SK-N-SH (cell line): ENCODE results near the gene MPZL1. TPM values are rescaled to one million over a fixed set of nuclear protein-coding genes. Genes with fewer than 3 reads are reported as not detected.

Source experiments
- CTCF ChIA-PET: fragments of 300-600, 350-600 bp; formaldehyde crosslinking; extraction: SDS; loops from one replicate; lab custom pipeline; 2021; lab: Yijun Ruan, JAX
- POLR2A ChIA-PET: fragments of 350-600 bp; sonication (Branson Sonifier 250); formaldehyde crosslinking; extraction: SDS; loops from one replicate; lab custom pipeline; 2020; ENCODE audit warnings: antibody characterized with exemption, inconsistent platforms; lab: Yijun Ruan, JAX
- DNase-seq: peaks from one replicate; pipeline ENCODE4 v3.0.0; 2012
- H2AFZ ChIP-seq: fragments of 200-600 bp; sonication (generic); 2 replicates; pipeline ENCODE4 v1.8.1; 2016; ENCODE audit warnings: antibody characterized with exemption, mild to moderate bottlenecking, low read depth
- H3F3A ChIP-seq: fragments of 200-600 bp; sonication (generic); replicated peaks from 2 replicates; pipeline ENCODE3; 2016; ENCODE audit warnings: antibody characterized with exemption, mild to moderate bottlenecking; ENCODE audit not compliant: insufficient read depth
- H3K27ac ChIP-seq, 2 experiments: fragments of 200-500 bp in 1 of 2; fragments of 200-600 bp in 1 of 2; sonication (Bioruptor generic) in 1 of 2; sonication (generic), shearing (Covaris generic) in 1 of 2; 2 replicates each; pipeline versions ENCODE4 v1.5.1 to v1.6.1; 2014 to 2016; ENCODE audit warnings: low read depth in 2 of 2, inconsistent platforms in 1 of 2, low read length in 1 of 2, mild to moderate bottlenecking in 1 of 2, mixed read lengths in 1 of 2
- H3K27me3 ChIP-seq: fragments of 200-600 bp; sonication (generic), shearing (Covaris generic); 2 replicates; pipeline ENCODE4 v1.6.1; 2016; ENCODE audit warnings: mixed run types; ENCODE audit not compliant: insufficient read depth
- H3K36me3 ChIP-seq, 2 experiments: fragments of 200-500 bp in 1 of 2; fragments of 200-600 bp in 1 of 2; sonication (Bioruptor generic) in 1 of 2; sonication (generic) in 1 of 2; replicated peaks in 1 of 2; 2 replicates each; pipeline versions ENCODE3 to v1.5.1; 2014 to 2016; ENCODE audit warnings: low read length in 1 of 2, mild to moderate bottlenecking in 1 of 2; ENCODE audit not compliant: insufficient read depth in 2 of 2, control insufficient read depth in 1 of 2
- H3K4me1 ChIP-seq, 2 experiments: fragments of 200-500 bp in 1 of 2; fragments of 200-600 bp in 1 of 2; sonication (Bioruptor generic) in 1 of 2; sonication (generic), shearing (Covaris generic) in 1 of 2; 2 replicates each; pipeline versions ENCODE4 v1.5.1 to v1.6.1; 2014 to 2016; ENCODE audit warnings: low read depth in 1 of 2, low read length in 1 of 2, mixed run types in 1 of 2; ENCODE audit not compliant: insufficient read depth in 2 of 2, control insufficient read depth in 1 of 2
- H3K4me2 ChIP-seq: fragments of 200-600 bp; sonication (generic), shearing (Covaris generic); 2 replicates; pipeline ENCODE4 v1.6.1; 2017; ENCODE audit warnings: mixed run types
- H3K4me3 ChIP-seq, 2 experiments: fragments of 200-500 bp in 1 of 2; fragments of 200-600 bp in 1 of 2; sonication (Bioruptor generic) in 1 of 2; sonication (generic), shearing (Covaris generic) in 1 of 2; 2 replicates each; pipeline versions ENCODE4 v1.5.1 to v1.8.1; 2014 to 2016; ENCODE audit warnings: low read depth in 2 of 2, inconsistent platforms in 1 of 2, low read length in 1 of 2, mild to moderate bottlenecking in 1 of 2, mixed read lengths in 1 of 2, moderate library complexity in 1 of 2
- H3K79me2 ChIP-seq: fragments of 200-600 bp; sonication (generic); 2 replicates; pipeline ENCODE4 v1.8.1; 2017; ENCODE audit warnings: mild to moderate bottlenecking; ENCODE audit not compliant: insufficient read depth
- H3K9ac ChIP-seq: fragments of 200-600 bp; sonication (generic); 2 replicates; pipeline ENCODE4 v1.6.1; 2017; ENCODE audit warnings: mixed run types
- H3K9me2 ChIP-seq: fragments of 200-600 bp; sonication (generic); 2 replicates; pipeline ENCODE4 v1.6.1; 2017; ENCODE audit warnings: mixed run types
- H3K9me3 ChIP-seq: fragments of 200-600 bp; sonication (generic); 2 replicates; pipeline ENCODE4 v1.6.1; 2017; ENCODE audit warnings: mixed run types, mild to moderate bottlenecking, moderate library complexity
- H4K20me1 ChIP-seq: fragments of 200-600 bp; sonication (generic); 2 replicates; pipeline ENCODE4 v1.6.1; 2017; ENCODE audit warnings: mild to moderate bottlenecking, mixed run types; ENCODE audit not compliant: insufficient read depth
- CHD2 ChIP-seq: fragments of 150-350 bp; IDR thresholded peaks from 2 replicates; pipeline ENCODE4 v1.6.1; 2018; ENCODE audit warnings: low read length; ENCODE audit not compliant: partially characterized antibody
- ELF1 ChIP-seq: IDR thresholded peaks from 2 replicates; pipeline ENCODE4 v1.4.0; 2012
- EP300 ChIP-seq, 2 experiments: IDR thresholded peaks; 2 replicates each; pipeline versions ENCODE4 v1.4.0 to v1.6.1; 2012; ENCODE audit warnings: borderline replicate concordance in 1 of 2, low read depth in 1 of 2, low read length in 1 of 2
- FOXJ3 ChIP-seq: sonication (generic); formaldehyde crosslinking; IDR thresholded peaks from 2 replicates; pipeline ENCODE4 v1.5.1; 2020; ENCODE audit warnings: mild to moderate bottlenecking, missing genetic modification reagents
- JUND ChIP-seq: IDR thresholded peaks from 2 replicates; pipeline ENCODE4 v1.4.0; 2012
- POLR2AphosphoS5 ChIP-seq: IDR thresholded peaks from 2 replicates; pipeline ENCODE4 v1.6.1; 2012; ENCODE audit warnings: low read depth, low read length
- RFX5 ChIP-seq: IDR thresholded peaks from 2 replicates; pipeline ENCODE4 v1.6.1; 2012; ENCODE audit warnings: mild to moderate bottlenecking, improper control_type of control experiment, low read length
- RXRA ChIP-seq: IDR thresholded peaks from 2 replicates; pipeline ENCODE4 v1.4.0; 2012; ENCODE audit warnings: low read depth, mild to moderate bottlenecking, borderline replicate concordance
- SMC3 ChIP-seq: IDR thresholded peaks from 2 replicates; pipeline ENCODE4 v1.6.1; 2012; ENCODE audit warnings: low read depth, low read length, improper control_type of control experiment
- TAF1 ChIP-seq: IDR thresholded peaks from 2 replicates; pipeline ENCODE4 v1.6.1; 2012; ENCODE audit warnings: low read depth, mild to moderate bottlenecking, low read length, moderate library complexity, borderline replicate concordance
- YY1 ChIP-seq: IDR thresholded peaks from 2 replicates; pipeline ENCODE4 v1.4.0; 2012; ENCODE audit warnings: low read depth, mild to moderate bottlenecking
- WGBS: methylation state at CpG from one replicate; pipeline ENCODE4 v1.1.6; 2017; ENCODE audit warnings: low lambda C conversion rate; 5-methylcytosine and 5-hydroxymethylcytosine counted together
- polyA plus RNA-seq, 3 experiments: library from polyadenylated mRNA; depleted of rRNA; stranded (reverse); fragments of >200 nt; gene quantifications; 2 replicates each; pipeline ENCODE4 v1.2.3, GENCODE V29; 2012
- TF ChIP-seq, protein P1 (sequence below): IDR thresholded peaks from 2 replicates; pipeline ENCODE4 v1.4.0; 2012; ENCODE audit warnings: low read depth, borderline replicate concordance
- TF ChIP-seq, protein P2 (sequence below): fragments of 150-350 bp; IDR thresholded peaks from 2 replicates; pipeline ENCODE4 v1.6.1; 2017; ENCODE audit warnings: antibody characterized with exemption, low read length, low read depth, borderline replicate concordance
- TF ChIP-seq, protein P3 (sequence below): fragments of 150-350 bp; IDR thresholded peaks from 2 replicates; pipeline ENCODE4 v1.6.1; 2016; ENCODE audit warnings: mild to moderate bottlenecking, low read depth, low read length
- TF ChIP-seq, protein P4 (sequence below): IDR thresholded peaks from 2 replicates; pipeline ENCODE4 v1.6.1; 2012; ENCODE audit warnings: mild to moderate bottlenecking, low read depth, low read length, moderate library complexity
- TF ChIP-seq, protein P5 (sequence below): IDR thresholded peaks from 2 replicates; pipeline ENCODE4; 2012

Gene MPZL1
- polyA plus RNA-seq, 1 of the 3 experiments (the other 2 are of a cell fraction): 27.3 TPM

DNA sequence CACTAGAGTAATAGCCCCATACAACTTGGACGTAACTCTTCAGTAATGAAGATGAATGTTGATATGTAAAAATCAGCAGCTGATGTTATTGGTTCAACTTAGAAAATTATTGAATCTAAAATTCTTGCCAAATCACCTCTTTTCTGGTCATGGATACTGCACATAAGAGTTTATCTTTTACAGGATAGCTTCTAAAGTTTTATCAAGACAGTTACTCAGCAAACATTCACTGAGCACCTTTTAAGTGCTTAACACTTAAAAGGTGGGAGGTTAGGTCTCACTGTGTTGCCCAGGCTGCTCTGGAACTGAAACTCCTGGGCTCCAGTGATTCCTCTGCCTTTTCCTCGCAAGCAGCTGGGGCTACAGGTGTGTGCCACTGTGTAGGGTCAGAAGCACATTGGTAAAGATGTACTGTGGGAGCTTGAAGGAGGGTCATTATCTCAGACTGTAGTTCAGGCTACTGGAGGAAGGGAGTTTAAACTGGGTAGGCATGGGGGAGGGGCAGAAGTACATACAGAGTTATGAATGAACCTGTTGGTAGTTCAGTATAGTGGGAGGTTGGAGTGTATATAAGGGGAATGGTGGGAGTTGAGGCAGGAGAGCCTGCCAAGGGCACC is 2.0 kb downstream of the MPZL1 start (continued):
- TF ChIP-seq, protein P1, sequence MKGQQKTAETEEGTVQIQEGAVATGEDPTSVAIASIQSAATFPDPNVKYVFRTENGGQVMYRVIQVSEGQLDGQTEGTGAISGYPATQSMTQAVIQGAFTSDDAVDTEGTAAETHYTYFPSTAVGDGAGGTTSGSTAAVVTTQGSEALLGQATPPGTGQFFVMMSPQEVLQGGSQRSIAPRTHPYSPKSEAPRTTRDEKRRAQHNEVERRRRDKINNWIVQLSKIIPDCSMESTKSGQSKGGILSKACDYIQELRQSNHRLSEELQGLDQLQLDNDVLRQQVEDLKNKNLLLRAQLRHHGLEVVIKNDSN: no peak
- TF ChIP-seq, protein P2, sequence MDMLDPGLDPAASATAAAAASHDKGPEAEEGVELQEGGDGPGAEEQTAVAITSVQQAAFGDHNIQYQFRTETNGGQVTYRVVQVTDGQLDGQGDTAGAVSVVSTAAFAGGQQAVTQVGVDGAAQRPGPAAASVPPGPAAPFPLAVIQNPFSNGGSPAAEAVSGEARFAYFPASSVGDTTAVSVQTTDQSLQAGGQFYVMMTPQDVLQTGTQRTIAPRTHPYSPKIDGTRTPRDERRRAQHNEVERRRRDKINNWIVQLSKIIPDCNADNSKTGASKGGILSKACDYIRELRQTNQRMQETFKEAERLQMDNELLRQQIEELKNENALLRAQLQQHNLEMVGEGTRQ: no peak
- TF ChIP-seq YY1 (no peak), RFX5 (no peak)
- TF ChIP-seq, protein P3, sequence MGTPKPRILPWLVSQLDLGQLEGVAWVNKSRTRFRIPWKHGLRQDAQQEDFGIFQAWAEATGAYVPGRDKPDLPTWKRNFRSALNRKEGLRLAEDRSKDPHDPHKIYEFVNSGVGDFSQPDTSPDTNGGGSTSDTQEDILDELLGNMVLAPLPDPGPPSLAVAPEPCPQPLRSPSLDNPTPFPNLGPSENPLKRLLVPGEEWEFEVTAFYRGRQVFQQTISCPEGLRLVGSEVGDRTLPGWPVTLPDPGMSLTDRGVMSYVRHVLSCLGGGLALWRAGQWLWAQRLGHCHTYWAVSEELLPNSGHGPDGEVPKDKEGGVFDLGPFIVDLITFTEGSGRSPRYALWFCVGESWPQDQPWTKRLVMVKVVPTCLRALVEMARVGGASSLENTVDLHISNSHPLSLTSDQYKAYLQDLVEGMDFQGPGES: no peak

DNA sequence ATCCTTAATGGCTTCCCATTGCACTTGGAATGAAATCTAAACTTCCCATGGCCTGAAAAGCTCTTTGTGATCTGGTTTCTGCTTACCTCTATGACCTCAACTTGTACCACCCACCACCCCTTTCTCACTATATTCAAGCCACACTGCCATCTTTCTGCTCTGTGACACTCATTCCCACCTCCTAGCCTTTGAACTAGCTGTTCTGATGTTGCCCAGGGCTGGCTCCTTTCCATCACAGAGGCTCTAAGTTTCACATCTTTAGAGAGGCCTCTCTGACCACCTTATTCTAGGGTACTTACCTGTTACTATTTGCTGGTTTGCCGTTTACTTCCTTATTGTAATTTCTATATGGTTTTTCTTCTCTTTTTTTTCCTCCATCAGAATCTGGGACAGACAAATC is 4.2 kb downstream of the MPZL1 start:
- no peak for TF ChIP-seq CHD2
- TF ChIP-seq ELF1: no peak
- no peak for TF ChIP-seq TAF1
- TF ChIP-seq FOXJ3: no peak
- no peak for TF ChIP-seq SMC3
- TF ChIP-seq, protein P4, sequence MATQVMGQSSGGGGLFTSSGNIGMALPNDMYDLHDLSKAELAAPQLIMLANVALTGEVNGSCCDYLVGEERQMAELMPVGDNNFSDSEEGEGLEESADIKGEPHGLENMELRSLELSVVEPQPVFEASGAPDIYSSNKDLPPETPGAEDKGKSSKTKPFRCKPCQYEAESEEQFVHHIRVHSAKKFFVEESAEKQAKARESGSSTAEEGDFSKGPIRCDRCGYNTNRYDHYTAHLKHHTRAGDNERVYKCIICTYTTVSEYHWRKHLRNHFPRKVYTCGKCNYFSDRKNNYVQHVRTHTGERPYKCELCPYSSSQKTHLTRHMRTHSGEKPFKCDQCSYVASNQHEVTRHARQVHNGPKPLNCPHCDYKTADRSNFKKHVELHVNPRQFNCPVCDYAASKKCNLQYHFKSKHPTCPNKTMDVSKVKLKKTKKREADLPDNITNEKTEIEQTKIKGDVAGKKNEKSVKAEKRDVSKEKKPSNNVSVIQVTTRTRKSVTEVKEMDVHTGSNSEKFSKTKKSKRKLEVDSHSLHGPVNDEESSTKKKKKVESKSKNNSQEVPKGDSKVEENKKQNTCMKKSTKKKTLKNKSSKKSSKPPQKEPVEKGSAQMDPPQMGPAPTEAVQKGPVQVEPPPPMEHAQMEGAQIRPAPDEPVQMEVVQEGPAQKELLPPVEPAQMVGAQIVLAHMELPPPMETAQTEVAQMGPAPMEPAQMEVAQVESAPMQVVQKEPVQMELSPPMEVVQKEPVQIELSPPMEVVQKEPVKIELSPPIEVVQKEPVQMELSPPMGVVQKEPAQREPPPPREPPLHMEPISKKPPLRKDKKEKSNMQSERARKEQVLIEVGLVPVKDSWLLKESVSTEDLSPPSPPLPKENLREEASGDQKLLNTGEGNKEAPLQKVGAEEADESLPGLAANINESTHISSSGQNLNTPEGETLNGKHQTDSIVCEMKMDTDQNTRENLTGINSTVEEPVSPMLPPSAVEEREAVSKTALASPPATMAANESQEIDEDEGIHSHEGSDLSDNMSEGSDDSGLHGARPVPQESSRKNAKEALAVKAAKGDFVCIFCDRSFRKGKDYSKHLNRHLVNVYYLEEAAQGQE: no peak
- no peak for TF ChIP-seq EP300 (IDR thresholded peaks at IDR 0.05; ENCODE audit: borderline replicate concordance in 1 of 2, low read depth in 1 of 2, low read length in 1 of 2)
- TF ChIP-seq, protein P5, sequence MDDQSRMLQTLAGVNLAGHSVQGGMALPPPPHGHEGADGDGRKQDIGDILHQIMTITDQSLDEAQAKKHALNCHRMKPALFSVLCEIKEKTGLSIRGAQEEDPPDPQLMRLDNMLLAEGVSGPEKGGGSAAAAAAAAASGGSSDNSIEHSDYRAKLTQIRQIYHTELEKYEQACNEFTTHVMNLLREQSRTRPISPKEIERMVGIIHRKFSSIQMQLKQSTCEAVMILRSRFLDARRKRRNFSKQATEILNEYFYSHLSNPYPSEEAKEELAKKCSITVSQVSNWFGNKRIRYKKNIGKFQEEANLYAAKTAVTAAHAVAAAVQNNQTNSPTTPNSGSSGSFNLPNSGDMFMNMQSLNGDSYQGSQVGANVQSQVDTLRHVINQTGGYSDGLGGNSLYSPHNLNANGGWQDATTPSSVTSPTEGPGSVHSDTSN: no peak
- TF ChIP-seq JUND: no peak
- no peak for TF ChIP-seq POLR2AphosphoS5
- no peak for TF ChIP-seq RXRA
- TF ChIP-seq, protein P2: no peak
- ChIA-PET POLR2A (no interaction called here), CTCF (interaction anchor here (1.5 kb wide), 1 partner anchor 11 kb away, joined by 3 read pairs; no protein-coding TSS in a partner anchor)
- peaks cover 5% of the 10 kb centered on the region for H3F3A ChIP-seq
- no peak overlapping the region for H2AFZ ChIP-seq
- peaks cover 9 to 19% of the 10 kb centered on the region in 2 experiments; a peak in 3 of 4 replicates for H3K4me1 ChIP-seq
- no peaks in the 10 kb centered on the region for H3K9me3 ChIP-seq
- H3K36me3 ChIP-seq: peaks cover 4 to 6% of the 10 kb centered on the region in 2 experiments
- no peak overlapping the region for H3K4me3 ChIP-seq
- H3K4me2 ChIP-seq: peak overlapping the region; percentile 10; the same call in 1 of the 2 replicates
- peaks cover 90% of the 10 kb centered on the region for H3K79me2 ChIP-seq
- H3K27me3 ChIP-seq: no peaks in the 10 kb centered on the region
- no peak for DNase-seq
- H3K27ac ChIP-seq: no peak overlapping the region
- H3K9me2 ChIP-seq: no peaks in the 10 kb centered on the region
- H4K20me1 ChIP-seq: peaks cover 44% of the 10 kb centered on the region
- 92% methylated on average over 1 of the region's 1 CpG for WGBS
- no peak overlapping the region for H3K9ac ChIP-seq
